Mesendoderm (in vitro differentiated cells): ENCODE results near the gene PNLIP.

Experiments
- DNase-seq: peaks from one replicate; pipeline ENCODE4 v3.0.0; 2013
- H2AK5ac ChIP-seq: 2 replicates; pipeline ENCODE4 v1.6.1; 2013; ENCODE audit warnings: low read length, inconsistent platforms
- H2BK120ac ChIP-seq: 2 replicates; pipeline ENCODE4 v1.6.1; 2013; ENCODE audit warnings: low read depth, mild to moderate bottlenecking, low read length, moderate library complexity, mixed read lengths
- H2BK15ac ChIP-seq: replicated peaks from 2 replicates; pipeline ENCODE4 v1.6.1; 2013; ENCODE audit warnings: low read depth, mild to moderate bottlenecking, moderate library complexity
- H2BK5ac ChIP-seq: 2 replicates; pipeline ENCODE4 v1.6.1; 2013; ENCODE audit warnings: low read length, inconsistent platforms
- H3K18ac ChIP-seq: 2 replicates; pipeline ENCODE4 v1.6.1; 2013; ENCODE audit warnings: mild to moderate bottlenecking, low read length, mixed read lengths
- H3K23ac ChIP-seq: one replicate; pipeline ENCODE4 v1.6.1; 2013; ENCODE audit warnings: low read length
- H3K27ac ChIP-seq: 2 replicates; pipeline ENCODE4 v1.5.1; 2013; ENCODE audit warnings: low read depth, mild to moderate bottlenecking, inconsistent platforms, low read length, moderate library complexity
- H3K27me3 ChIP-seq: 2 replicates; pipeline ENCODE4 v1.6.1; 2013; ENCODE audit warnings: low read length, control low read depth, mild to moderate bottlenecking, inconsistent platforms; ENCODE audit not compliant: insufficient read depth, poor library complexity
- H3K36me3 ChIP-seq: 2 replicates; pipeline ENCODE4 v1.6.1; 2013; ENCODE audit warnings: low read length, inconsistent platforms; ENCODE audit not compliant: control insufficient read depth, insufficient read depth
- H3K4ac ChIP-seq: one replicate; pipeline ENCODE4 v1.6.1; 2013; ENCODE audit warnings: low read depth, mild to moderate bottlenecking, low read length, moderate library complexity
- H3K4me1 ChIP-seq: 2 replicates; pipeline ENCODE4 v1.6.1; 2013; ENCODE audit warnings: low read depth, low read length, inconsistent platforms; ENCODE audit not compliant: control insufficient read depth
- H3K4me2 ChIP-seq: 2 replicates; pipeline ENCODE4 v1.6.1; 2013; ENCODE audit warnings: low read length
- H3K4me3 ChIP-seq: 2 replicates; pipeline ENCODE4 v1.5.1; 2013; ENCODE audit warnings: mild to moderate bottlenecking, low read length
- H3K56ac ChIP-seq: one replicate; pipeline ENCODE4 v1.6.1; 2013; ENCODE audit warnings: low read length
- H3K79me1 ChIP-seq: 2 replicates; pipeline ENCODE4 v1.6.1; 2013; ENCODE audit warnings: low read length, inconsistent platforms
- H3K79me2 ChIP-seq: 2 replicates; pipeline ENCODE4 v1.6.1; 2013; ENCODE audit warnings: mild to moderate bottlenecking, low read length; ENCODE audit not compliant: control insufficient read depth, insufficient read depth
- H3K9ac ChIP-seq: 2 replicates; pipeline ENCODE4 v1.6.1; 2013; ENCODE audit warnings: low read length, inconsistent platforms
- H4K5ac ChIP-seq: one replicate; pipeline ENCODE4 v1.6.1; 2013; ENCODE audit warnings: low read length
- H4K8ac ChIP-seq: one replicate; pipeline ENCODE4 v1.6.1; 2013; ENCODE audit warnings: low read depth, mild to moderate bottlenecking, control low read depth, low read length, moderate library complexity
- WGBS: extraction: QIAGEN DNeasy Blood & Tissue Kit; methylation state at CpG from one replicate; pipeline ENCODE4 v1.1.7; 2013; ENCODE audit warnings: low lambda C conversion rate, missing lambda C conversion rate; ENCODE audit not compliant: insufficient coverage; ENCODE audit errors: extremely low coverage; 5-methylcytosine and 5-hydroxymethylcytosine counted together

The PNLIP gene

DNA sequence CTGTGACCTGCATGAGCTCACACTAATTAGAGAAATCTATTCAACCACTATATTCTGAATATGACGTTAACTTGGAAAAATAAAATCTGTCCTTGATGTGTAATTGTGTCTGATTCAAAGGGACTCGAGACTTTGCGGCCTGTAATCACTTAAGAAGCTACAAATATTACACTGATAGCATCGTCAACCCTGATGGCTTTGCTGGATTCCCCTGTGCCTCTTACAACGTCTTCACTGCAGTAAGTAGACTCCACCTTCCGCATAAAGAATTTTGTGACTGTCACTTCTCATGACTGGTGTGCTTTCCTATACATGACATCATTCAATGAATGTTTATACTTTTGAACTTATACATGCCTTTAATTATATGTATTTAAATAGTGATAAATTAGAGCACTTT lies 10.1 kb downstream of the PNLIP start:
- no CpG with 5 or more reads among the region's 6 CpGs for WGBS
- H4K8ac ChIP-seq: no peak overlapping the region
- H3K79me1 ChIP-seq: no peaks in the 10 kb centered on the region
- no peak overlapping the region for H2AK5ac ChIP-seq
- no peaks in the 10 kb centered on the region for H3K36me3 ChIP-seq
- no peak overlapping the region for H3K4me3 ChIP-seq
- no peak for DNase-seq
- no peak overlapping the region for H3K23ac ChIP-seq
- no peak overlapping the region for H3K4ac ChIP-seq
- no peak overlapping the region for H3K56ac ChIP-seq
- H3K79me2 ChIP-seq: no peaks in the 10 kb centered on the region
- no peak overlapping the region for H3K18ac ChIP-seq
- H2BK15ac ChIP-seq: no peak overlapping the region
- no peak overlapping the region for H4K5ac ChIP-seq
- no peak overlapping the region for H3K27ac ChIP-seq
- no peak overlapping the region for H3K9ac ChIP-seq
- no peaks in the 10 kb centered on the region for H3K4me1 ChIP-seq
- H3K27me3 ChIP-seq: no peaks in the 10 kb centered on the region
- peak overlapping the region; percentile 73 for H2BK120ac ChIP-seq
- H3K4me2 ChIP-seq: no peak overlapping the region
- no peak overlapping the region for H2BK5ac ChIP-seq

DNA sequence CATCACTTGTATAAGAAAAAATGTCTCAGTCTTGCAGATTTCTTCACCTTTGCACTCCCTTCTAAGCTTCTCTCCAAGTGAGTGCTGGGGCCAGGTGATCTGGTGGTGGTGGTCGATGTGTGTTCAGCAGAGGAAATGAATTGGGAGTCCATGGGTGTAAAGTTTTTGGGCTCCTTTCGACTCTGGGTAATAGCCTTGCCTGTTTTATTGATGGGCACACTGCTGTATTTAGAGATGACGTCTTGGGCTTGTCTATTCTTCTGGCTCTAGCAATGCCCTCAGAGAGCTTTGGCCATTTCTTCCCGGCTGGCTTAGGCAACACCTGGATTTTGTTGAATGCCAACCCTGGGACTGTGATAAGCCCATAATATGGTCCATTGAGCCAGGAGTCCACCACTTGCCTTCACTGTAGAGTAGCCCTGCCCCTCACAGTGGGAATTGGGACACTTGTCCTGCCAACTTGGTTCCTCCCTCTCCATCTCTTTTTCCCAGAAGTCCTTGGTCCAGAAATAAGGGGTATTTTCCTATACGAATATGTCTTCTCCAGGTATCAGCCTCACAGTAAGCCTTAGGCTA lies 11.7 kb downstream of the PNLIP start:
- no peaks in the 10 kb centered on the region for H3K27me3 ChIP-seq
- H3K79me1 ChIP-seq: no peaks in the 10 kb centered on the region
- no peak overlapping the region for H3K4me3 ChIP-seq
- no peak overlapping the region for H3K23ac ChIP-seq
- no peak overlapping the region for H3K4ac ChIP-seq
- no peak overlapping the region for H2BK15ac ChIP-seq
- WGBS: no CpG with 5 or more reads among the region's 5 CpGs
- no peak overlapping the region for H3K4me2 ChIP-seq
- no peak for DNase-seq
- no peak overlapping the region for H3K9ac ChIP-seq
- H3K4me1 ChIP-seq: no peaks in the 10 kb centered on the region
- H3K27ac ChIP-seq: no peak overlapping the region
- no peak overlapping the region for H2BK120ac ChIP-seq
- no peak overlapping the region for H2AK5ac ChIP-seq
- H3K36me3 ChIP-seq: no peaks in the 10 kb centered on the region
- H2BK5ac ChIP-seq: no peak overlapping the region
- H3K18ac ChIP-seq: no peak overlapping the region
- no peak overlapping the region for H4K5ac ChIP-seq
- no peak overlapping the region for H4K8ac ChIP-seq
- no peak overlapping the region for H3K56ac ChIP-seq
- H3K79me2 ChIP-seq: no peaks in the 10 kb centered on the region

DNA sequence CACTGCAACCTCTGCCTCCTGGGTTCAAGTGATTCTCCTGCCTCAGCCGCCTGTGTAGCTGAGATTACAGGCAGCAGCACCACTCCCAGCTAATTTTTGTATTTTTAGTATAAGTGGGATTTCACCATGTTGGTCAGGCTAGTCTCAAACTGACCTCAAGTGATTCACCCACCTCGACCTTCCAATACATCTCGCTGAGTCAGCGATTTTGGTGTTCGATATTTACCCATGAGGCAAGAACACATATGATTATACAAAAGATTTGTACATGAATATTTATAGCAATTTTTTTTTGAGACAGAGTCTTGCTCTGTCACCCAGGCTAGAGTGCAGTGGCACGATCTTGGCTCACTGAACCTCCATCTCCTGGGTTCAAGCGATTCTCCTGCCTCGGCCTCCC lies 19.8 kb downstream of the PNLIP start:
- DNase-seq: no peak
- Histone ChIP-seq H2AK5ac (no peak overlapping the region), H4K8ac (no peak overlapping the region), H3K9ac (no peak overlapping the region), H3K18ac (no peak overlapping the region), H3K79me1 (no peaks in the 10 kb centered on the region), H4K5ac (no peak overlapping the region), H3K4me3 (no peak overlapping the region), H3K4me2 (no peak overlapping the region), H2BK5ac (no peak overlapping the region), H2BK15ac (no peak overlapping the region), H2BK120ac (no peak overlapping the region), H3K4ac (no peak overlapping the region), H3K4me1 (no peaks in the 10 kb centered on the region), H3K56ac (no peak overlapping the region), H3K79me2 (no peaks in the 10 kb centered on the region), H3K36me3 (no peaks in the 10 kb centered on the region), H3K27ac (no peak overlapping the region), H3K27me3 (no peaks in the 10 kb centered on the region), H3K23ac (no peak overlapping the region)
- WGBS: no CpG with 5 or more reads among the region's 8 CpGs

DNA sequence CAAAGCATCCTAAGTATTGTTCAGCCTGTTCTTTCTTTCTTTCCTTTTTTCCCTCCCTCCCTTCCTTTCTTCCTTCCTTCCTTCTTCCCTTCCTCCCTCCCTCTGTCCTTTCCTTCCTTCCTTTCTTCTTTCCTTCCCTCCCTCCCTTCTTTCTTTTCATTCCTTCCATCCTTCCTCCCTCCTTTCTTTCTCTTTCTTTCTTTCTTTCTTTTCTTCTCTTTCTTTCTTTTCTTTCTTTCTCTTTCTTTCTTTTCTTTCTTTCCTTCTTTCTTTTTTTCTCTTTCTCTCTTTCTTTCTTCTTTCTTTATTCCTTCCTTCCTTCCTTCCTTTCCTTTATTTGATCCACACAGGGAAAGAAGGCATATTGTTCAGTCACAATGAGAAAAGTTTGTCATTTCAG lies 21.2 kb downstream of the PNLIP start:
- no peaks in the 10 kb centered on the region for H3K36me3 ChIP-seq
- no peak overlapping the region for H3K23ac ChIP-seq
- H3K56ac ChIP-seq: no peak overlapping the region
- H3K79me2 ChIP-seq: no peaks in the 10 kb centered on the region
- no peak overlapping the region for H4K8ac ChIP-seq
- no peak overlapping the region for H3K4me3 ChIP-seq
- no peak overlapping the region for H2BK5ac ChIP-seq
- no peak for DNase-seq
- H3K79me1 ChIP-seq: no peaks in the 10 kb centered on the region
- H2BK15ac ChIP-seq: no peak overlapping the region
- H3K18ac ChIP-seq: no peak overlapping the region
- H3K4ac ChIP-seq: no peak overlapping the region
- no peak overlapping the region for H3K4me2 ChIP-seq
- H2BK120ac ChIP-seq: no peak overlapping the region
- H3K27me3 ChIP-seq: no peaks in the 10 kb centered on the region
- H2AK5ac ChIP-seq: no peak overlapping the region
- H4K5ac ChIP-seq: no peak overlapping the region
- no peak overlapping the region for H3K9ac ChIP-seq
- H3K27ac ChIP-seq: no peak overlapping the region
- H3K4me1 ChIP-seq: no peaks in the 10 kb centered on the region

DNA sequence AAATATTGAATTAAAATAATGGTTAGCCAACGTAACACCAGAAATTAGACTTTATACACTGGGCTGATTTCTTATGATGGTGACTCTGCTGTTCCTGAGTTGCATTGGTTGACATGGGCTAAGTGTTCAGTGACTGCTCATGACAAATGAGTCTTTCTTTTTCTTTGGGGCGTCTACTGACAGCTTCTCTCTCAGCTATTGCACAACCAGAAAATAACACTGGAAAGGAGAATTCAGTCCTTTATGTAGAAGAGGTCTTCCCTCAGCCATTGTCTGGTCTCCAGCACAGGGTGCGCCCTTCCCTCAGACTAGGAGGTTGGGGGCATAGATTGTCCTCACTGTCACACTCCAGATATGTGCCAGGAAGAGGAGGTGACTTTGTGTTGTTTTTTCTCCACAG lies 21.6 kb downstream of the PNLIP start:
- H3K23ac ChIP-seq: no peak overlapping the region
- H3K27ac ChIP-seq: no peak overlapping the region
- H3K4me1 ChIP-seq: no peaks in the 10 kb centered on the region
- no peak for DNase-seq
- no peak overlapping the region for H2BK120ac ChIP-seq
- no peaks in the 10 kb centered on the region for H3K36me3 ChIP-seq
- H3K4me3 ChIP-seq: no peak overlapping the region
- no peak overlapping the region for H3K9ac ChIP-seq
- no peak overlapping the region for H3K4ac ChIP-seq
- no peak overlapping the region for H4K8ac ChIP-seq
- no peak overlapping the region for H3K4me2 ChIP-seq
- no peaks in the 10 kb centered on the region for H3K79me2 ChIP-seq
- no peak overlapping the region for H3K56ac ChIP-seq
- H3K18ac ChIP-seq: no peak overlapping the region
- H4K5ac ChIP-seq: no peak overlapping the region
- H2BK5ac ChIP-seq: no peak overlapping the region
- no peak overlapping the region for H2AK5ac ChIP-seq
- H2BK15ac ChIP-seq: no peak overlapping the region
- no peaks in the 10 kb centered on the region for H3K79me1 ChIP-seq
- no CpG with 5 or more reads among the region's 3 CpGs for WGBS
- H3K27me3 ChIP-seq: no peaks in the 10 kb centered on the region

DNA sequence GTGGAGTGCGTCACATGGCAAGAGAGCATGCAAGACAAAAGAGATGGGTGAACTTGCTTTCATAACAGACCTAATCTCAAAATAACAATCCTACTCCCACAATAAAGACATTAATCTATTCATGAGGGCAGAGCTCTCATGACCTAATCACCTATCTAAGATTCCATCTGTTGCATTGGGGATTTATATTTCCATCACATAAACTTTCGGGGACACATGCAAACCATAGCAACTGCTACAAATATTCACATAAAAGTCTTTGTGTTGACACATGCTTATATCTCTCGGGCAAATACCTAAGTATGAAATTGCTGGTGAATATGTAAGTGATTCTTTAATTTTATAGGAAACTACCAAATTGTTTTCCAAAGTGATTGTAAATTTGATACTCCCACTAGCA lies 29.1 kb downstream of the PNLIP start:
- H2AK5ac ChIP-seq: no peak overlapping the region
- H3K18ac ChIP-seq: no peak overlapping the region
- H3K27ac ChIP-seq: no peak overlapping the region
- H3K56ac ChIP-seq: no peak overlapping the region
- no peak overlapping the region for H3K4me2 ChIP-seq
- no peak overlapping the region for H2BK5ac ChIP-seq
- WGBS: no CpG with 5 or more reads among the region's 3 CpGs
- no peaks in the 10 kb centered on the region for H3K36me3 ChIP-seq
- H2BK120ac ChIP-seq: no peak overlapping the region
- no peak for DNase-seq
- H3K79me2 ChIP-seq: no peaks in the 10 kb centered on the region
- H3K27me3 ChIP-seq: no peaks in the 10 kb centered on the region
- no peak overlapping the region for H3K4ac ChIP-seq
- no peaks in the 10 kb centered on the region for H3K79me1 ChIP-seq
- H3K4me3 ChIP-seq: no peak overlapping the region
- no peak overlapping the region for H3K9ac ChIP-seq
- no peak overlapping the region for H2BK15ac ChIP-seq
- no peak overlapping the region for H4K5ac ChIP-seq
- H3K4me1 ChIP-seq: no peaks in the 10 kb centered on the region
- no peak overlapping the region for H3K23ac ChIP-seq
- H4K8ac ChIP-seq: no peak overlapping the region
